ENCODE measurements around the gene OOEP. TPM values are rescaled to one million over a fixed set of nuclear protein-coding genes. Genes with fewer than 3 reads are reported as not detected.

OOEP gene
- total RNA-seq, 1 donor from 2014 or later, result not detected

DNA sequence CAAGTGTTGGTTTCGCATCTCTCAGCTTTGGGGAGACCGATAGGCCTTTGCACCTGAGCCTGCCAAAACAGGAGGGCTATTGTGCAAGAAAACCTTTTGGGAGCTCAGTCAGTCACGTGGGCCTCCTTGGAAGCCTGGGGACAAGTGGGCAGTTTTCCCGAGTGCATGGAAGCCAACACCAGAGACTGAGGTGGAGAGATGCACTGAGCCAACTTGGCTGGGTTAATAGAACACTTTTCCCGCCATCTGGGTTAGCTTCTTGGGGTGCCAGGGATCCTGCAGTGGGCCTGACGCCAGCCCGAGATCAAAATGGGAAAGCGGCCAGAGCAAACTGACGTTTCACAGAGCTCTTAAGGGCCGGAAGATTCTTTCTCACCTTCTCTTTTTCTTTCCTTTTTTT, 2.8 kb upstream of the OOEP start:
- TF ChIP-seq, protein P1, sequence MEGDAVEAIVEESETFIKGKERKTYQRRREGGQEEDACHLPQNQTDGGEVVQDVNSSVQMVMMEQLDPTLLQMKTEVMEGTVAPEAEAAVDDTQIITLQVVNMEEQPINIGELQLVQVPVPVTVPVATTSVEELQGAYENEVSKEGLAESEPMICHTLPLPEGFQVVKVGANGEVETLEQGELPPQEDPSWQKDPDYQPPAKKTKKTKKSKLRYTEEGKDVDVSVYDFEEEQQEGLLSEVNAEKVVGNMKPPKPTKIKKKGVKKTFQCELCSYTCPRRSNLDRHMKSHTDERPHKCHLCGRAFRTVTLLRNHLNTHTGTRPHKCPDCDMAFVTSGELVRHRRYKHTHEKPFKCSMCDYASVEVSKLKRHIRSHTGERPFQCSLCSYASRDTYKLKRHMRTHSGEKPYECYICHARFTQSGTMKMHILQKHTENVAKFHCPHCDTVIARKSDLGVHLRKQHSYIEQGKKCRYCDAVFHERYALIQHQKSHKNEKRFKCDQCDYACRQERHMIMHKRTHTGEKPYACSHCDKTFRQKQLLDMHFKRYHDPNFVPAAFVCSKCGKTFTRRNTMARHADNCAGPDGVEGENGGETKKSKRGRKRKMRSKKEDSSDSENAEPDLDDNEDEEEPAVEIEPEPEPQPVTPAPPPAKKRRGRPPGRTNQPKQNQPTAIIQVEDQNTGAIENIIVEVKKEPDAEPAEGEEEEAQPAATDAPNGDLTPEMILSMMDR (IDR thresholded peaks at IDR 0.05; ENCODE audit: unreplicated experiment), result no peak
- no peaks in the 10 kb centered on the region for H3K36me3 Mint-ChIP-seq (ENCODE audit: insufficient read depth)
- peaks cover 4% of the 10 kb centered on the region for H3K27me3 Mint-ChIP-seq
- DNase-seq (ENCODE audit: low spot score, unreplicated experiment), result no peak
- no peak overlapping the region for H3K4me3 Mint-ChIP-seq (ENCODE audit: low read depth)
- H3K4me1 Mint-ChIP-seq (ENCODE audit: low read depth), result no peaks in the 10 kb centered on the region
- H3K27ac Mint-ChIP-seq, result no peak overlapping the region
- peaks cover 5% of the 10 kb centered on the region for H3K9me3 Mint-ChIP-seq (ENCODE audit: low read depth)

DNA sequence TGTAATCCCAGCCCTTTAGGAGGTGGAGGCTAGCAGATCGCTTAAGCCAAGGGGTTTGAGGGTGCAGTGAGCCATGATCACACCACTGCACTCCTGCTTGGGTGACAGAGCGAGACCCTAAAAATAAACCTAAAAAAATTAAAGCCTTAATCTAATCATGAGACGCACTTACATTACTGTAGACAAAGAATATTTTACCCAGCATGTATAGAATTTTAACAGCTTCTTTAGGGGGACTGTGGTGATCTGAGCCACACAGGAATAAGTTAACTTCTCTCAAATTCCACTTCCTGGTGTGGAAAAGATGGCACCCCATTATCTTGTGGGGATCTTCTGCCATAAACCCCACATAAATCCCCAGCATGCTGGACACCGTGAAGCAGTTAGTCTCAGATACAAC, 2.3 kb upstream of the OOEP start:
- Mint-ChIP-seq H3K36me3 (ENCODE audit: insufficient read depth) (no peaks in the 10 kb centered on the region), H3K9me3 (ENCODE audit: low read depth) (peaks cover 5% of the 10 kb centered on the region), H3K27me3 (peaks cover 4% of the 10 kb centered on the region), H3K27ac (no peak overlapping the region), H3K4me1 (ENCODE audit: low read depth) (no peaks in the 10 kb centered on the region), H3K4me3 (ENCODE audit: low read depth) (no peak overlapping the region)
- TF ChIP-seq, protein P1 (IDR thresholded peaks at IDR 0.05; ENCODE audit: unreplicated experiment), result no peak
- DNase-seq (ENCODE audit: low spot score, unreplicated experiment), result no peak

DNA sequence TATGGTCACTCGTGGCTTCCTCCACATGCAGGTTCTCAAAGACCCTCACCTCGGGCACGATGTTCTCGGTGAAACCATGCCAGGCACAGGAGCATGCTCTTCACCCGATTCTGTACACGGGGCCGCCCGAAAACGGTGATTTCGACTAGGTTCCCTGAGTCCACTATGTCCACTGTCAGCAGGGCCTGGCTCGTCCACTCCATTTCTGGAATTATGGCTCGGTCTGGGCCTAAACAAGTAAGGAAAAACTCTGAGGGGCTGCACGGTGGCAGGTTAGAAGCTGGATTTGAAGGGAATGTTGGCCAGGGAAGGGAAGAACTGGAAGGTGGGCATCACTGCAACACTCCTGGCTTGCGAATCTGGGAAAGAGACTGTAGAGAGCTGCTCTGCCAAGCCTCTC, 540 bp downstream of the OOEP start:
- TF ChIP-seq, protein P1 (IDR thresholded peaks at IDR 0.05; ENCODE audit: unreplicated experiment), result no peak
- Mint-ChIP-seq H3K4me1 (ENCODE audit: low read depth) (no peaks in the 10 kb centered on the region), H3K4me3 (ENCODE audit: low read depth) (no peak overlapping the region), H3K27ac (no peak overlapping the region), H3K36me3 (ENCODE audit: insufficient read depth) (no peaks in the 10 kb centered on the region), H3K27me3 (peaks cover 4% of the 10 kb centered on the region), H3K9me3 (ENCODE audit: low read depth) (peaks cover 5% of the 10 kb centered on the region)
- no peak for DNase-seq (ENCODE audit: low spot score, unreplicated experiment)

GRCh38 chr6:73368675-73369074, 1.0 kb downstream of the OOEP start:
- H3K4me3 Mint-ChIP-seq (ENCODE audit: low read depth), result no peak overlapping the region
- no peaks in the 10 kb centered on the region for H3K4me1 Mint-ChIP-seq (ENCODE audit: low read depth)
- TF ChIP-seq, protein P1 (IDR thresholded peaks at IDR 0.05; ENCODE audit: unreplicated experiment), result no peak
- no peak overlapping the region for H3K27ac Mint-ChIP-seq
- peaks cover 5% of the 10 kb centered on the region for H3K9me3 Mint-ChIP-seq (ENCODE audit: low read depth)
- H3K27me3 Mint-ChIP-seq, result peaks cover 4% of the 10 kb centered on the region
- H3K36me3 Mint-ChIP-seq (ENCODE audit: insufficient read depth), result no peaks in the 10 kb centered on the region
- no peak for DNase-seq (ENCODE audit: low spot score, unreplicated experiment)

DNA sequence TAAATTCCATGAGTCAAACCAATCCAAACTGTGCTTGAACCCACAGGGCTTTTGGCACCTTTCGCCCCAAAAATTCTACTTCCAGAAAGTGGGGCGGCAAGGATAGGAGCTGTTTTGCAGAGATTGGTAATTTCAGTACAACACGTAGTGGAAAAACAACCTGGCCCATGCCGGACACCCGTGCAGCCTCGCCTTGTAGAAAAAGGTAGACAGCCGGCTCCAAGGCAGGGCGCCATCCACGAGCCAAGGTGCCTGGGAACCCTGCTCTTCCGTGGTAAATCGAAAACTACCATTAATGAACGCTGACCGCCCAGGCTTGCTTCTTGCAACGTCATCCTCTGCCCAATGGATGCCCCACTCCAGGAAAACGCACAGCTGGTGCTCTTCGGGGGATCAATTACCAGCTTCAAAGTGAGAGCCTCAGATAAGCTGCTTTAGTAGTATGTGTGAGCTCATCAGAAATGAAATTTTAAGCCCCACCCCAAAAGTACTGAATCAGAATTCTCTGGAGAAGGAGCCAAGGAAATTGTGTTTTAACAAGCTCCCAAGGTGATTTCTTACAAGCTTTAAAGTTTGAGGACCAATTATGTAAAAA, 1.8 kb downstream of the OOEP start:
- DNase-seq (ENCODE audit: low spot score, unreplicated experiment), result no peak
- no peak overlapping the region for H3K27ac Mint-ChIP-seq

More for the DNA sequence above, 1.8 kb downstream of the OOEP start:
- Mint-ChIP-seq H3K36me3 (ENCODE audit: insufficient read depth) (no peaks in the 10 kb centered on the region), H3K4me3 (ENCODE audit: low read depth) (no peak overlapping the region), H3K9me3 (ENCODE audit: low read depth) (peaks cover 5% of the 10 kb centered on the region), H3K27me3 (peaks cover 4% of the 10 kb centered on the region), H3K4me1 (ENCODE audit: low read depth) (no peaks in the 10 kb centered on the region)
- TF ChIP-seq, protein P1 (IDR thresholded peaks at IDR 0.05; ENCODE audit: unreplicated experiment), result no peak

Data from progenitor cell of endocrine pancreas (in vitro differentiated cells).